Kidney epithelial cell (primary cell): Measurements from ENCODE around the gene ASAP3. TPM values are rescaled to one million over a fixed set of nuclear protein-coding genes. Genes with fewer than 3 reads are reported as not detected.

ENCODE experiments used
- DNase-seq: peaks from one replicate; pipeline ENCODE4 v3.0.0-alpha.2; 2010; ENCODE audit warnings: low read depth
- H3K27me3 ChIP-seq: 2 replicates; pipeline ENCODE4 v1.6.0; 2011; ENCODE audit warnings: low read length; ENCODE audit not compliant: control insufficient read depth, insufficient read depth
- H3K36me3 ChIP-seq: 2 replicates; pipeline ENCODE4 v1.5.1; 2011; ENCODE audit warnings: low read length; ENCODE audit not compliant: control insufficient read depth, insufficient read depth
- H3K4me3 ChIP-seq: 2 replicates; pipeline ENCODE4 v1.5.1; 2011; ENCODE audit warnings: low read depth, mild to moderate bottlenecking, control low read depth, low read length
- total RNA-seq: library from RNA; depleted of rRNA; stranded (reverse); fragments of >200 nt; gene quantifications from 2 replicates; pipeline ENCODE4 v1.2.3, GENCODE V29; 2015
- TF ChIP-seq, protein P1 (sequence below): IDR thresholded peaks from 2 replicates; pipeline ENCODE4 v1.5.1; 2011; ENCODE audit warnings: mild to moderate bottlenecking, moderate library complexity, low read length, control low read depth, inconsistent platforms; ENCODE audit not compliant: insufficient read depth, poor library complexity, severe bottlenecking

Gene ASAP3
- total RNA-seq, 1 donor from 2014 or later = 17.7 TPM

DNA sequence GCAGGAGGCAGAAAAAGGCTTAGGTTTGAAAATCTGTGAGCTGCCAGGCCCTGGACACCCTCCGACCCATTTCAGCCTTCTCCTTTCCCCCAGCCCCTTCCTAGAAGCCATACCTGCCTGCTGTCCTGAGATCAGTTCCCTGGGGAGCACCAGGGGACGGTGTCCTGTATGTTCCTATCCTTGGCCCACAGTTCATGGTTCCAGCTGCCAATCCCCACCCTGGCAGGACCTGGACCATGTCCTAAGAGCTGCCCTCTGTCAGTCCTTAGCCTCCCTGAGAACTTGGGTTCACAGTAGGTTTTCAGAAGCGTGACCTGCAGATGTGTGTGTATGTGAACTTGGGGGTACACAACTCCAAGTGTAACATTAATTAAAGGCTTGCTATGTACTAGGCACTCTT lies 63.2 kb downstream of the ASAP3 start:
- TF ChIP-seq, protein P1, sequence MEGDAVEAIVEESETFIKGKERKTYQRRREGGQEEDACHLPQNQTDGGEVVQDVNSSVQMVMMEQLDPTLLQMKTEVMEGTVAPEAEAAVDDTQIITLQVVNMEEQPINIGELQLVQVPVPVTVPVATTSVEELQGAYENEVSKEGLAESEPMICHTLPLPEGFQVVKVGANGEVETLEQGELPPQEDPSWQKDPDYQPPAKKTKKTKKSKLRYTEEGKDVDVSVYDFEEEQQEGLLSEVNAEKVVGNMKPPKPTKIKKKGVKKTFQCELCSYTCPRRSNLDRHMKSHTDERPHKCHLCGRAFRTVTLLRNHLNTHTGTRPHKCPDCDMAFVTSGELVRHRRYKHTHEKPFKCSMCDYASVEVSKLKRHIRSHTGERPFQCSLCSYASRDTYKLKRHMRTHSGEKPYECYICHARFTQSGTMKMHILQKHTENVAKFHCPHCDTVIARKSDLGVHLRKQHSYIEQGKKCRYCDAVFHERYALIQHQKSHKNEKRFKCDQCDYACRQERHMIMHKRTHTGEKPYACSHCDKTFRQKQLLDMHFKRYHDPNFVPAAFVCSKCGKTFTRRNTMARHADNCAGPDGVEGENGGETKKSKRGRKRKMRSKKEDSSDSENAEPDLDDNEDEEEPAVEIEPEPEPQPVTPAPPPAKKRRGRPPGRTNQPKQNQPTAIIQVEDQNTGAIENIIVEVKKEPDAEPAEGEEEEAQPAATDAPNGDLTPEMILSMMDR = no peak

DNA sequence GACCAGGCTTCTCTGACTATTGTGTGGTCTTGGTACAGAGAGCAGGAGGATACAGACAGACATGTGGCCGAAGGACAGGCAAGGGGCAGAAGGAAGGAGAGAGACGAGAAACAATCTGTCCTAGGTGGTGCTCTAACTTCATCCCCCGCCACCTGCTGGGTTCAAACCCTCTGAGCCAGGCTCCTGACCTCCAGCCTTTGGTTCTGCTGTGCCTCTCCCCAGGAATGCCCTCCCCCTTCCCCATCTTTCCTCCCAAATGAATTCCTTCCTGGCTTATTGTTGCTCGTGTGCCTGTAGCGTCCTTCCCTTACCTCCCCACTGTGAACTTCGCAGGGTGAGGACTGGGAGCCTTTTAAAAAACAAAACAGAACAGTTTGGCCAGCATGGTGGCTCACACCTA lies 64.8 kb downstream of the ASAP3 start:
- no peaks in the 10 kb centered on the region for H3K36me3 ChIP-seq
- H3K4me3 ChIP-seq = no peak overlapping the region
- DNase-seq = no peak
- H3K27me3 ChIP-seq = peaks cover 4% of the 10 kb centered on the region
- TF ChIP-seq, protein P1 = no peak

More for the DNA sequence above, 63.2 kb downstream of the ASAP3 start:
- no peak for DNase-seq
- H3K4me3 ChIP-seq = no peak overlapping the region
- no peaks in the 10 kb centered on the region for H3K36me3 ChIP-seq
- H3K27me3 ChIP-seq = peaks cover 16% of the 10 kb centered on the region

DNA sequence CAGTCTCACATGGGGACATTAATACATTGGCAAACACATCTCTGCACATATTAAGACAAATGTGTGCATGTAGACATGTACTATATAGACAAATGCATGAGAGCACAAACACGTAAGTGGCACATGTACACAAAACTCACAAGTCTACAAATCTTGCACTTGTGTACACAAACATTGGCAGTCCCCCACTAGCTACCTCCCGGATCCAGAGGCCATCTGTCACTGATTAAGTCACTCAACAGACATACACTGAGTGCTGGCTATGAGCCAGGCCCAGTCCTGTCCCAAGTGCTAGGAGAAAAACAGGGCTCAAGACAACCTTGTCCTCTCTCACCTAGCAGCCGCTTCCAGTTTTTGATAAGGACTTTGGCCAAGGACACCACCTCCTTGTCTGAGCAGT lies 66.4 kb downstream of the ASAP3 start:
- Histone ChIP-seq H3K36me3 (no peaks in the 10 kb centered on the region), H3K27me3 (peaks cover 2% of the 10 kb centered on the region), H3K4me3 (no peak overlapping the region)
- DNase-seq = no peak
- TF ChIP-seq, protein P1 = no peak

DNA sequence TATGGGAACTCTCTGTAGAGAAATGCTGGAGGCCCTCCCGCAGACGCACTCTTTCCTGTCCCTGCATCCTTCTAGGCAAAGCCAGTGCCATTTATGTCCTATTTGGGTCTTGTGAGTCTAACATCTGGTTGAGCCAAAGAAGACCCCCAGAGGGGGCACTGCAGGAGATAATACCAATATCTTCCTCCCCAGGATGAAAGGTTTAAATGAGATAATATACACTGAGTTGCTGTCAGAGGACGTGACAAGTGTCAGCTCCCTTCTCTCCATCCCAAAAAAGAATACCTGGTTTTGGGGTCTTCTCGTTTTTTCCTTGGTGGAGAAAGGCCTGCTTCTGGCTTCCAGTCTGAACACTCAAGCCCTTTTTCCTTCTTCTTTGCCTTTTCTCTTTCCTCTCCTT lies 67.0 kb downstream of the ASAP3 start:
- no peak overlapping the region for H3K4me3 ChIP-seq
- no peak for DNase-seq
- H3K36me3 ChIP-seq = no peaks in the 10 kb centered on the region
- TF ChIP-seq, protein P1 = no peak
- H3K27me3 ChIP-seq = peaks cover 2% of the 10 kb centered on the region

DNA sequence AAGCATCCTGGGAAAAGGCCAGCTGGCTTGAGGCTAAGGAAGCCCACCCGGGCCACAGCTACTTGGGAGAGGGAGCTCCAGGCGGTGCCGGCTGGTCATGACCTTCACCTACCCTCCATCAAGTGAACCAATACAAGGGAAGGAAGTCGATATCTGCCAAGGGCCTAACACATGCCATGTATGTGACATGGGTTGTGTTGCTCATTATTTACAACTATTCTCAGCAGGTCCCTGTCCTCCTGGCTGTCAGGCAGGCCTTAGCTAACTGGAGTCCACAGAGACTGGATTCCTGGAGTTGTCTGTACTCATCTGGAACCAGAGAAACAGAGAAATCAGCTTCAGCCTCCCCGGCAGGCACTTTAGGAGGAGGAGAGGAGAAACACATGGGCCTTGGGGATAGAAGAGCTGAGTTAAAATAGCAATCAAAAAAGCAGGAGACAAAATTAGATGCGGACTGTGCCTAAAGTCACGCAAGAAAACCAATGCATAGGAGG lies 75.1 kb downstream of the ASAP3 start:
- H3K27me3 ChIP-seq = no peaks in the 10 kb centered on the region
- DNase-seq = no peak
- no peak overlapping the region for H3K4me3 ChIP-seq
- TF ChIP-seq, protein P1 = no peak
- no peaks in the 10 kb centered on the region for H3K36me3 ChIP-seq

DNA sequence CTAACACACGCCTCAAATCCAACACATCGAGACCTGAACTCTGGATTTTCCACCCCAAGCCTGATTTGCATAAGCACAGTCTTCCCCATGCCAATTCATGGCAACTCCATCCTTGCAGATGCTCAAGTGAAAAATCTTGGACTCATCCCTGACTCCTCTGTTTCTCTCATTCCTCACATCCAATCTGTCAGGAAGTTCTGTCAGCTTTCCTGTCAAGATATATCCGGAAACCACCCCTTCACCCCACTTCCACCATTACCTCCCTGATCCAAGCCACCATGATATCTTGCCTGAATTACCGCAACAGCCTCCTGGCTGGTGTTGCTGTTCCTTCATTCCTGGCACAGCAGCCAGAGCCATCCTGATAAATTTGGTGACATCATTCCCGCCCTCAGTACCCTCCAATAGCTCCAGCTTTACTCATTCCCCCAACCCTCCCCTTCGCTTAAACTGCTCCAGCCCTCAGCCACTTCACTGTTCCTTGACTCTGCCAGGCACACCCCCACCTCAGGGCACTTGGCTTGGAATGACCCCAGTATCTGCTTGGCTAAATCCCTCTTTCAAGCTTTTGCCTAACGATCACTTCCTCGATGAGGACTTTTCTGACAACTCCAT lies 76.9 kb downstream of the ASAP3 start:
- TF ChIP-seq, protein P1 = no peak
- H3K4me3 ChIP-seq = no peak overlapping the region

More for the DNA sequence above, 76.9 kb downstream of the ASAP3 start:
- Histone ChIP-seq H3K27me3 (no peaks in the 10 kb centered on the region), H3K36me3 (no peaks in the 10 kb centered on the region)
- no peak for DNase-seq
